Chondrocyte (in vitro differentiated cells): Measurements from ENCODE around the gene THSD4. TPM values are rescaled to one million over a fixed set of nuclear protein-coding genes. Genes with fewer than 3 reads are reported as not detected.
"Not testable (repeated sequence)": the region's sequence is repeated elsewhere in the genome, so short reads cannot be mapped to it uniquely, and the experiment has no call there.

ENCODE experiments used
- DNase-seq: peaks from one replicate; pipeline ENCODE4 v3.0.0; 2021; ENCODE audit warnings: mixed read lengths, low spot score
- H3K27ac Mint-ChIP-seq: one replicate; pipeline ENCODE4 v1.8.0; 2021; ENCODE audit warnings: mild to moderate bottlenecking, moderate library complexity, mixed read lengths; ENCODE audit not compliant: unreplicated experiment
- H3K27me3 Mint-ChIP-seq: 2 replicates; pipeline ENCODE4 v1.8.0; 2021; ENCODE audit warnings: low read depth, mixed read lengths
- H3K36me3 Mint-ChIP-seq: 2 replicates; pipeline ENCODE4 v1.8.0; 2021; ENCODE audit warnings: low read depth, mixed read lengths
- H3K4me1 Mint-ChIP-seq: 2 replicates; pipeline ENCODE4 v1.8.0; 2021; ENCODE audit warnings: low read depth, mild to moderate bottlenecking, mixed read lengths
- H3K4me3 Mint-ChIP-seq: one replicate; pipeline ENCODE4 v1.8.0; 2021; ENCODE audit warnings: mild to moderate bottlenecking, moderate library complexity, mixed read lengths; ENCODE audit not compliant: unreplicated experiment
- H3K9me3 Mint-ChIP-seq: 2 replicates; pipeline ENCODE4 v1.8.0; 2021; ENCODE audit warnings: low read depth, mixed read lengths
- CTCF ChIP-seq: fragments of 200-600 bp; sonication (generic); IDR thresholded peaks from 2 replicates; pipeline ENCODE4 v1.5.0; 2021; ENCODE audit warnings: antibody characterized with exemption, mild to moderate bottlenecking, moderate library complexity
- total RNA-seq: library from RNA; stranded (reverse); gene quantifications from 3 replicates; pipeline ENCODE4 v1.2.1, GENCODE V29; 2021

THSD4 gene
- total RNA-seq, 1 donor from 2014 or later, result 3.4 TPM

GRCh38 chr15:71397377-71397776, 282.1 kb downstream of the THSD4 start:
- no peak for DNase-seq
- Mint-ChIP-seq H3K4me3 (no peak overlapping the region), H3K27me3 (peaks cover 7% of the 10 kb centered on the region), H3K4me1 (no peaks in the 10 kb centered on the region), H3K27ac (no peak overlapping the region), H3K36me3 (no peaks in the 10 kb centered on the region), H3K9me3 (no peaks in the 10 kb centered on the region)
- no peak for TF ChIP-seq CTCF

GRCh38 chr15:71400294-71400693, 285.0 kb downstream of the THSD4 start:
- Mint-ChIP-seq H3K9me3 (no peaks in the 10 kb centered on the region), H3K36me3 (no peaks in the 10 kb centered on the region), H3K4me3 (no peak overlapping the region), H3K27me3 (peaks cover 5% of the 10 kb centered on the region), H3K27ac (no peak overlapping the region), H3K4me1 (no peaks in the 10 kb centered on the region)
- no peak for DNase-seq
- TF ChIP-seq CTCF, result no peak

GRCh38 chr15:71401728-71402127, 286.5 kb downstream of the THSD4 start:
- H3K27ac Mint-ChIP-seq, DNase-seq, H3K36me3 Mint-ChIP-seq, H3K4me1 Mint-ChIP-seq, H3K9me3 Mint-ChIP-seq, H3K27me3 Mint-ChIP-seq, H3K4me3 Mint-ChIP-seq: not testable (repeated sequence)

GRCh38 chr15:71409541-71409940, 294.3 kb downstream of the THSD4 start:
- no peak for TF ChIP-seq CTCF
- Mint-ChIP-seq H3K27me3 (peaks cover 1% of the 10 kb centered on the region), H3K4me3 (no peak overlapping the region), H3K4me1 (peaks cover 7% of the 10 kb centered on the region), H3K27ac (no peak overlapping the region), H3K9me3 (no peaks in the 10 kb centered on the region), H3K36me3 (peaks cover 1% of the 10 kb centered on the region)
- no peak for DNase-seq

- Mint-ChIP-seq H3K4me3 (no peak overlapping the region), H3K4me1 (peaks cover 7% of the 10 kb centered on the region), H3K27ac (no peak overlapping the region), H3K36me3 (peaks cover 1% of the 10 kb centered on the region), H3K27me3 (peaks cover 1% of the 10 kb centered on the region), H3K9me3 (no peaks in the 10 kb centered on the region)
- TF ChIP-seq CTCF, result no peak
- no peak for DNase-seq
Measured at GRCh38 chr15:71410347-71410746, 295.1 kb downstream of the THSD4 start.
